SU-DHL-6 (cell line): Measurements from ENCODE around the gene PTPRG.

Experiments used
- EZH2phosphoT487 ChIP-seq: fragments of 200-600 bp; sonication (generic), shearing (Covaris generic); conservative IDR thresholded peaks from 2 replicates; pipeline ENCODE4 v1.6.1; 2018; ENCODE audit warnings: mild to moderate bottlenecking, antibody characterized with exemption, low read length, moderate library complexity, mixed read lengths
- TF ChIP-seq, protein P1 (sequence below): fragments of 200-600 bp; sonication (generic); IDR thresholded peaks from one replicate; pipeline ENCODE4 v1.5.1; 2017; ENCODE audit warnings: antibody characterized with exemption, mild to moderate bottlenecking, low read length, moderate library complexity; ENCODE audit not compliant: insufficient read depth, poor library complexity, severe bottlenecking

DNA sequence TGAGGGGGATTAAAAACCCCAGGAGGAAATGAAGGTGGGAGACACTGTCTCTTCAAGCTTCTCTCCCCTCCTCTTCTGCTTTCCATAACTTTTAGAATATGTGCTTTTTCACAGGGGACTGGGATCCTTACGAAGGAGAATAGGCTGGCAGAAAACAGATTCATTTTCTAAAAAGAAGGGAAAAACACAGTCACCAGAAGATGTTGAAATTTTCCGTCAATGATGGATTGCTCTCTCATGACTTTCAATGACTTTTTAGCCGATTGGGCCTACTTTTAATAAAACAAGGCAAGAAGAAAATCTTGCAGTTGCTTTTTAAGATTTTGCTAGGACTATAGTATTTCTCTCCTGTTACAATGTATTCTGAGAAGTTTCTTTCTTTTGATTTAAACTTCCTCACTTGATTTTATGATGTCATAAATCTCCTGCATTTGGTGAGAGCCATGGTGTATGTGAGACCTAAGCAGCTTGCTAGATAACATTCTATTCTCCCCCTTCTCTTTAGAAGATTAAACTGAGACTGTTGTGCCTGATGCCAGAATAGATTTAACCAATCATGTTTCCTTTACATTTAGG is 570.7 kb downstream of the PTPRG start:
- TF ChIP-seq, protein P1, sequence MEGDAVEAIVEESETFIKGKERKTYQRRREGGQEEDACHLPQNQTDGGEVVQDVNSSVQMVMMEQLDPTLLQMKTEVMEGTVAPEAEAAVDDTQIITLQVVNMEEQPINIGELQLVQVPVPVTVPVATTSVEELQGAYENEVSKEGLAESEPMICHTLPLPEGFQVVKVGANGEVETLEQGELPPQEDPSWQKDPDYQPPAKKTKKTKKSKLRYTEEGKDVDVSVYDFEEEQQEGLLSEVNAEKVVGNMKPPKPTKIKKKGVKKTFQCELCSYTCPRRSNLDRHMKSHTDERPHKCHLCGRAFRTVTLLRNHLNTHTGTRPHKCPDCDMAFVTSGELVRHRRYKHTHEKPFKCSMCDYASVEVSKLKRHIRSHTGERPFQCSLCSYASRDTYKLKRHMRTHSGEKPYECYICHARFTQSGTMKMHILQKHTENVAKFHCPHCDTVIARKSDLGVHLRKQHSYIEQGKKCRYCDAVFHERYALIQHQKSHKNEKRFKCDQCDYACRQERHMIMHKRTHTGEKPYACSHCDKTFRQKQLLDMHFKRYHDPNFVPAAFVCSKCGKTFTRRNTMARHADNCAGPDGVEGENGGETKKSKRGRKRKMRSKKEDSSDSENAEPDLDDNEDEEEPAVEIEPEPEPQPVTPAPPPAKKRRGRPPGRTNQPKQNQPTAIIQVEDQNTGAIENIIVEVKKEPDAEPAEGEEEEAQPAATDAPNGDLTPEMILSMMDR: no peak
- no peak for TF ChIP-seq EZH2phosphoT487
